ENCODE measurements around the gene ADARB1. TPM values are rescaled to one million over a fixed set of nuclear protein-coding genes. Genes with fewer than 3 reads are reported as not detected.

The ADARB1 gene
- total and polyA plus RNA-seq, 2 experiments from 2014 or later, result 16.0 to 17.3 TPM

DNA sequence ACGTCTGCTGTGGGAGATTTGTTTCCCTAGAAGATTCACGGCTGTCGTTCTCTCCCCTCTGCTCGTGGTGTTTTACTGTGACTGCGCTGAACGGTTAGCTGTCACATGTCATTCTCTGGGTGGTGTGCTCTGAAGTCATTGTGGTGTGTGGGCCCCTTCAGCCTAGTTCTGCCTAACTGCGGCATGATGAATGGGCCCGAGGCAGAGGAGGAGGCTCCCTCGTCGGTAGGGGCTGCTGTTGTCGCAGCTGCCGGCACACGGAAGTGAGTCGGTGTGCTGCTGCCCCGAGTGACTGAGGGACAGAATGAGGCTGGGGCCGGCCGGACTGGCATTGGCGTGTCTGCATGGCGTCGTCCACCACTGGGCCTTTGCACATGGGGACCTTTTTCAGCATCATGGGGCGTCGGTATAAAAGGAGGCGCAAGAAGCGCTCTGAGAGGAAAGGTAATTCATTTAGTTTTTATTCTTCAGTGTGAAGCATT, 77.9 kb downstream of the ADARB1 start:
- no peaks in the 10 kb centered on the region for H4K20me1 ChIP-seq (ENCODE audit: insufficient read depth, poor library complexity, severe bottlenecking)
- no peak for TF ChIP-seq EZH2 (IDR thresholded peaks at IDR 0.05; ENCODE audit: borderline replicate concordance)
- TF ChIP-seq CTCF (IDR thresholded peaks at IDR 0.05; ENCODE audit: poor library complexity), result peak; percentile 32
- no peak for TF ChIP-seq EZH2phosphoT487 (IDR thresholded peaks at IDR 0.05; ENCODE audit: low read depth, severe bottlenecking, unreplicated experiment)
- no peak overlapping the region for H3K27ac ChIP-seq
- H3K27me3 ChIP-seq, result no peaks in the 10 kb centered on the region
- no peak overlapping the region for H3K4me3 ChIP-seq
- no peaks in the 10 kb centered on the region for H3K36me3 ChIP-seq (replicated peaks; ENCODE audit: insufficient read depth, low read depth)
- no peaks in the 10 kb centered on the region for H3K9me3 ChIP-seq (ENCODE audit: low read depth)
- no peaks in the 10 kb centered on the region for H3K9me2 ChIP-seq (replicated peaks; ENCODE audit: insufficient read depth)
- H3K79me2 ChIP-seq, result no peaks in the 10 kb centered on the region
- 67% methylated on average over 24 of the region's 24 CpGs for WGBS (ENCODE audit: low lambda C conversion rate, missing lambda C conversion rate)
- H3K4me1 ChIP-seq (ENCODE audit: insufficient read depth), result no peaks in the 10 kb centered on the region
- peak; percentile 40 for DNase-seq (ENCODE audit: low spot score)
- H2AFZ ChIP-seq, result no peak overlapping the region
- no peak overlapping the region for H3K4me2 ChIP-seq

GRCh38 chr21:45153358-45154318, 79.3 kb downstream of the ADARB1 start:
- H3K4me2 ChIP-seq, result no peak overlapping the region
- WGBS (ENCODE audit: low lambda C conversion rate, missing lambda C conversion rate), result 92% methylated on average over 11 of the region's 11 CpGs

GRCh38 chr21:45154511-45155508, 80.4 kb downstream of the ADARB1 start:
- no peak overlapping the region for H2AFZ ChIP-seq
- no peak overlapping the region for H3K27ac ChIP-seq
- H3K9me3 ChIP-seq (ENCODE audit: low read depth), result no peaks in the 10 kb centered on the region
- no peak for DNase-seq (ENCODE audit: low spot score)
- TF ChIP-seq EZH2 (IDR thresholded peaks at IDR 0.05; ENCODE audit: borderline replicate concordance) (no peak), EZH2phosphoT487 (IDR thresholded peaks at IDR 0.05; ENCODE audit: low read depth, severe bottlenecking, unreplicated experiment) (no peak), CTCF (IDR thresholded peaks at IDR 0.05; ENCODE audit: poor library complexity) (no peak)
- no peaks in the 10 kb centered on the region for H3K9me2 ChIP-seq (replicated peaks; ENCODE audit: insufficient read depth)
- H3K4me1 ChIP-seq (ENCODE audit: insufficient read depth), result no peaks in the 10 kb centered on the region
- H3K27me3 ChIP-seq, result no peaks in the 10 kb centered on the region
- no peaks in the 10 kb centered on the region for H3K79me2 ChIP-seq
- no peaks in the 10 kb centered on the region for H4K20me1 ChIP-seq (ENCODE audit: insufficient read depth, poor library complexity, severe bottlenecking)
- no peak overlapping the region for H3K4me3 ChIP-seq
- H3K4me2 ChIP-seq, result no peak overlapping the region
- H3K36me3 ChIP-seq (replicated peaks; ENCODE audit: insufficient read depth, low read depth), result no peaks in the 10 kb centered on the region
- WGBS (ENCODE audit: low lambda C conversion rate, missing lambda C conversion rate), result 86% methylated on average over 9 of the region's 9 CpGs

More at GRCh38 chr21:45153358-45154318, 79.3 kb downstream of the ADARB1 start:
- H3K9me3 ChIP-seq (ENCODE audit: low read depth), result no peaks in the 10 kb centered on the region
- no peaks in the 10 kb centered on the region for H3K36me3 ChIP-seq (replicated peaks; ENCODE audit: insufficient read depth, low read depth)
- TF ChIP-seq EZH2phosphoT487 (IDR thresholded peaks at IDR 0.05; ENCODE audit: low read depth, severe bottlenecking, unreplicated experiment), result no peak
- no peak for TF ChIP-seq CTCF (IDR thresholded peaks at IDR 0.05; ENCODE audit: poor library complexity)
- no peak for TF ChIP-seq EZH2 (IDR thresholded peaks at IDR 0.05; ENCODE audit: borderline replicate concordance)
- H3K4me1 ChIP-seq (ENCODE audit: insufficient read depth), result no peaks in the 10 kb centered on the region
- H4K20me1 ChIP-seq (ENCODE audit: insufficient read depth, poor library complexity, severe bottlenecking), result no peaks in the 10 kb centered on the region
- no peaks in the 10 kb centered on the region for H3K9me2 ChIP-seq (replicated peaks; ENCODE audit: insufficient read depth)
- H3K79me2 ChIP-seq, result no peaks in the 10 kb centered on the region
- no peaks in the 10 kb centered on the region for H3K27me3 ChIP-seq
- H3K4me3 ChIP-seq, result no peak overlapping the region
- no peak overlapping the region for H3K27ac ChIP-seq
- DNase-seq (ENCODE audit: low spot score), result no peak
- no peak overlapping the region for H2AFZ ChIP-seq
